ENCODE results near the gene SPCS3.

SPCS3 gene

DNA sequence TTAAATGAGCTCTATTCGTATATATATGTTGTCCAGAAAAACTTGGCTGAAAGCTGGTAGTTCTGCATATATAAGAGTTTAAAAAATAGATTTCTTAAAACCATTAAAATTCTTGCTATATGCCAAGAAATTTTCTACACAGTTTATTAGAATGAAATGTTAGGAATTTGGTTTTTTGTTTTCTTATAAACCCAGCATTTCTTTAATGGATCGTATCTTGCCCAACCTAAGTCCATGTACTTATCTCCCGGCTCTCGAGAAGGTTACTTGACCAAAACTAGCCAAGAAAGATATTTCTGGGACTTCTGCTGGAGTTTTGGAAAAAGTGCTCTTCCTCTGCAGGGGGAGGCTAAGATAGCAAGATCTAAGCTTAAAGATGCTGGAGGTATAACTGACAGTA is 46.0 kb upstream of the SPCS3 start:
- TF ChIP-seq SIN3A (IDR thresholded peaks at IDR 0.05; ENCODE audit: borderline replicate concordance, insufficient read depth, low read length), result no peak
- TF ChIP-seq FOXP2 (optimal IDR thresholded peaks at IDR 0.05; ENCODE audit: borderline replicate concordance, extremely low read depth, extremely low read length, insufficient read depth), result no peak
- TF ChIP-seq POLR2AphosphoS5 (IDR thresholded peaks at IDR 0.05; ENCODE audit: low read depth, low read length), result no peak
- TF ChIP-seq, protein P1, sequence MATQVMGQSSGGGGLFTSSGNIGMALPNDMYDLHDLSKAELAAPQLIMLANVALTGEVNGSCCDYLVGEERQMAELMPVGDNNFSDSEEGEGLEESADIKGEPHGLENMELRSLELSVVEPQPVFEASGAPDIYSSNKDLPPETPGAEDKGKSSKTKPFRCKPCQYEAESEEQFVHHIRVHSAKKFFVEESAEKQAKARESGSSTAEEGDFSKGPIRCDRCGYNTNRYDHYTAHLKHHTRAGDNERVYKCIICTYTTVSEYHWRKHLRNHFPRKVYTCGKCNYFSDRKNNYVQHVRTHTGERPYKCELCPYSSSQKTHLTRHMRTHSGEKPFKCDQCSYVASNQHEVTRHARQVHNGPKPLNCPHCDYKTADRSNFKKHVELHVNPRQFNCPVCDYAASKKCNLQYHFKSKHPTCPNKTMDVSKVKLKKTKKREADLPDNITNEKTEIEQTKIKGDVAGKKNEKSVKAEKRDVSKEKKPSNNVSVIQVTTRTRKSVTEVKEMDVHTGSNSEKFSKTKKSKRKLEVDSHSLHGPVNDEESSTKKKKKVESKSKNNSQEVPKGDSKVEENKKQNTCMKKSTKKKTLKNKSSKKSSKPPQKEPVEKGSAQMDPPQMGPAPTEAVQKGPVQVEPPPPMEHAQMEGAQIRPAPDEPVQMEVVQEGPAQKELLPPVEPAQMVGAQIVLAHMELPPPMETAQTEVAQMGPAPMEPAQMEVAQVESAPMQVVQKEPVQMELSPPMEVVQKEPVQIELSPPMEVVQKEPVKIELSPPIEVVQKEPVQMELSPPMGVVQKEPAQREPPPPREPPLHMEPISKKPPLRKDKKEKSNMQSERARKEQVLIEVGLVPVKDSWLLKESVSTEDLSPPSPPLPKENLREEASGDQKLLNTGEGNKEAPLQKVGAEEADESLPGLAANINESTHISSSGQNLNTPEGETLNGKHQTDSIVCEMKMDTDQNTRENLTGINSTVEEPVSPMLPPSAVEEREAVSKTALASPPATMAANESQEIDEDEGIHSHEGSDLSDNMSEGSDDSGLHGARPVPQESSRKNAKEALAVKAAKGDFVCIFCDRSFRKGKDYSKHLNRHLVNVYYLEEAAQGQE (IDR thresholded peaks at IDR 0.05; ENCODE audit: insufficient read depth in 1 of 2, low read depth in 2 of 2, low read length in 2 of 2), result no peak
- TF ChIP-seq TAF1 (IDR thresholded peaks at IDR 0.05; ENCODE audit: borderline replicate concordance, insufficient read depth, low read length), result no peak

- TF ChIP-seq, protein P1 (IDR thresholded peaks at IDR 0.05; ENCODE audit: insufficient read depth in 1 of 2, low read depth in 2 of 2, low read length in 2 of 2), result no peak
- no peak for TF ChIP-seq POLR2AphosphoS5 (IDR thresholded peaks at IDR 0.05; ENCODE audit: low read depth, low read length)
- no peak for TF ChIP-seq SIN3A (IDR thresholded peaks at IDR 0.05; ENCODE audit: borderline replicate concordance, insufficient read depth, low read length)
- TF ChIP-seq FOXP2 (optimal IDR thresholded peaks at IDR 0.05; ENCODE audit: borderline replicate concordance, extremely low read depth, extremely low read length, insufficient read depth), result no peak
- no peak for TF ChIP-seq TAF1 (IDR thresholded peaks at IDR 0.05; ENCODE audit: borderline replicate concordance, insufficient read depth, low read length)
Observed at GRCh38 chr4:176274441-176274840, 45.3 kb upstream of the SPCS3 start.

GRCh38 chr4:176276710-176277109 is 43.1 kb upstream of the SPCS3 start:
- TF ChIP-seq TAF1 (IDR thresholded peaks at IDR 0.05; ENCODE audit: borderline replicate concordance, insufficient read depth, low read length) (no peak), POLR2AphosphoS5 (IDR thresholded peaks at IDR 0.05; ENCODE audit: low read depth, low read length) (no peak), FOXP2 (optimal IDR thresholded peaks at IDR 0.05; ENCODE audit: borderline replicate concordance, extremely low read depth, extremely low read length, insufficient read depth) (no peak), SIN3A (IDR thresholded peaks at IDR 0.05; ENCODE audit: borderline replicate concordance, insufficient read depth, low read length) (no peak)
- TF ChIP-seq, protein P1 (IDR thresholded peaks at IDR 0.05; ENCODE audit: insufficient read depth in 1 of 2, low read depth in 2 of 2, low read length in 2 of 2), result no peak

DNA sequence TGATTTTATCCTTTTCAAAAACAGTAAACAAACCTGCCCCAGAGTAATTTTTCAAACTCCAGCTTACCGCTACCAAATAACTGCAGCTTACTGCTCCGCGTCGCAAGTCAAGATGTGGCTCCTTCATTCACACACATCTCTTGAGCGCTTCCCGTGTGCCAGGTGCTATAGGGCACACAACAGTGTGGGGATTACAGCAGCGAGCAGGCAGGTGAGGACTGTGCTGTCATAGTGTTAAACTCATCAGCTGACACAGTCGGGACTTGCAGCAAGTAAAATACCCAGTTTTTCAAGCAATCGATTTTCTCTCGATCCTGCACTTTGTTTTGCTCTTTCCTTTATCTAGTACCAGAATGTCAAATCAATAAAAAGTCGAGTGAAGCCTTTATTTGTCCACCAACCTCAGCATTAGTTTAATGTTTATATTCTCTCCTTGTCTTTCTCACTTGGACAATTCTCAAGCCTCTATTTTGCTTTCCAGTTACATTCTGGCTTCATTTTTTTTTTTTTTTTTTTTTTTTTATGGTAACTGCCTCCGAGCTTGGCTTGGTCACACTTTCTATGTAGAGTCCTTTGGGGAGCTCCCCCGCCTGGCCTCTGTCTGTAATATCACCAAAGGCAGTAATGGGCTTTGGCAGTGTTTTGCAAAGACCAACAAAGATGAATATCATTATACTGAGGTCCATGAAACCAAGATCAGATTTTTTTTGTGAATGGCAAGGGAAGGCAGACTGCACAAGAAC is 42.4 kb upstream of the SPCS3 start:
- TF ChIP-seq POLR2AphosphoS5 (IDR thresholded peaks at IDR 0.05; ENCODE audit: low read depth, low read length), result no peak
- TF ChIP-seq SIN3A (IDR thresholded peaks at IDR 0.05; ENCODE audit: borderline replicate concordance, insufficient read depth, low read length), result no peak
- TF ChIP-seq, protein P1 (IDR thresholded peaks at IDR 0.05; ENCODE audit: insufficient read depth in 1 of 2, low read depth in 2 of 2, low read length in 2 of 2), result no peak
- TF ChIP-seq TAF1 (IDR thresholded peaks at IDR 0.05; ENCODE audit: borderline replicate concordance, insufficient read depth, low read length), result no peak
- no peak for TF ChIP-seq FOXP2 (optimal IDR thresholded peaks at IDR 0.05; ENCODE audit: borderline replicate concordance, extremely low read depth, extremely low read length, insufficient read depth)
